Stimulated activated CD4-positive, alpha-beta T cell treated with anti-CD3 and anti-CD28 coated beads, Interleukin-2, amount 100 ng/mL, for 4 hours (primary cell): ENCODE results near the gene GOLGA8B.
"Not testable (repeated sequence)": the region's sequence is repeated elsewhere in the genome, so short reads cannot be mapped to it uniquely, and the experiment has no call there.

Experiments used
- DNase-seq: peaks from one replicate; pipeline ENCODE4 v3.0.0-alpha.2; 2020; ENCODE audit warnings: low read depth

The GOLGA8B gene

DNA sequence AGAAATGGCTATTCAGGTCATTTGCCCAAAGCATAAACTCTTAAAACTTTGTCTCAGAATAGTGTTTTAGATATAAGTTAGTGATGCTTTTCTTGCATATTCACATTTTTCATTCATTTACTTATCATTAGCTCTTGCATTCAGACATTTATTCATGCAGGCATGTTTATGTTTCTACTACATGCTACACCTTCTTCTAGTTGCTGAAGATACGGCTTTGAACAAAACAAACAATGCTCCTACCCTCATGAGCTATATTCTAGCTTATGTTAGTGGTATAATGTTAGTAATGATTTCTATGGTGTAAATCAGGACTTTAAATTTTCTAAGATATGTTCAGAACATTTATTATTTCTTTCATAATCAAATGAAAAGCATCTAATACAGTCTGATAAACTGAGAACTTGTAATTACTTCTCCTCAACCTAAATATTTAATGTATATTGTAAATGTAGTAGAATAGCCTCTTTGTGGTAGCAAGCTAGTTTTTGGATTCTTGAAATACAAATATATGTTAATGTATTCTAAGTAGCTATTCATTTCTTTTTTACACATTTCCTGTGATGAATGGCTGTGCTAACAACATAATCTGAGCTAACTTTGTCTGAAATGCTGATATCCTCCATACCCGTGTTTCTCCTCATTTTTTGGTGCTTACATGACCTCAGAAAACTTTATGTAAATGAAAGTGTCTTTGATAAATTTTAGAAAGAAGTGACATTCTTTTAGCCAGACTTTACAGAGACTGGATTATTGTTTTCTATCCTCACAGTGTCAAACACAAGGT lies 15.5 kb upstream of the GOLGA8B start:
- DNase-seq: no peak

DNA sequence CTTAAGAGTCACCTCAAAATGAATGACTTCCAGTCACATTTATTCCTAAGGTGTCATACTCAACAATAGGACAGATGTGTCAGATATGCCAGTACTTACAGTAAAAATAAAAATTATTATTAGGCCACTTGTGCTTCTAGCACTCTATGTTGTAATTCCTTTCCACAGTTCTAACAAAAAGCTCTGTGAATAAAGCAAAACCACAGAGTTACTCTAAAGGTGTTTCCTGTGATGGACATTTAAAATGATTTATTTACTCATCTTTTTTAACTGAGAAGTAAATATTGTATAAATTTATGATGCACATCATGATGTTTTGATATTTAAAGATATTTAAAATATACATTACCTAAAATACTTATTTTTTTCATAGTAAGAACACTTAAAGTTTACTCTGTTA lies 13.9 kb upstream of the GOLGA8B start:
- DNase-seq: no peak

DNA sequence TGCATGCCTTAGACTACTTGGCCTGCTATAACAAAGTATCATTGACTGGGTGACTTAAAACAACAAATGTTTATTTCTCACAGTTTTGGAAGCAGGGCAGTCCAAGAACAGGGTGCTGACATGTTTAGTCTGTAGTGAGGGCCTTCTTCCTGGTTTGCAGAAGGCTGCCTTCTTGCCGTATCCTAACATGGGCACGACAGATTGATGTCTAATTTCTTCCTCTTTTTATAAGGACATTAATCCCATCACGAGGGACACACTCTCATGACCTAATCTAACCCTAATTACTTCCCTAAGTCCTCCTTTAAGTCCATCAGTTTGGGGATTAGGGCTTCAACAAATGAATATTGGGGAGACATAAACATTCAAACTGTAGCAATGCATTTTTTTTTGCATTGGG lies 10.9 kb upstream of the GOLGA8B start:
- DNase-seq: no peak

DNA sequence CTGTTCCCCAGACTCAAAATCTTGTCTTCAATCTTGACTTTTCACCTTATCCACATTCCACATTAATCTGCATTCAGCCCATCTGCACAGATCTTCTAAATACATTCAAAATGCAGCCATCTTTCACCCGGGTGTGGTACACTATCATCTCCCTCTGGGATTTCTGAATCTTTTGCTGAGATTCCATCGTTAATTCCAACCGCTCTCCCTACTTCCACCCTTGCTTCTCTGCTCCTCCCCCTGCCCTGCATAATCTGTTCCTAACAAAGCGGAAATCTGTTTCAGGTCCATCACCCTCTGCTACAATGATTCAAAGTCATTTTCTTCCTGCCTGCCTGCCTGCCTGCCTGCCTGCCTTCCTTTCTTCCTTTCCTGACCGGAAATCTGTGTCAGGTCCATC lies 7.9 kb upstream of the GOLGA8B start:
- DNase-seq: no peak

DNA sequence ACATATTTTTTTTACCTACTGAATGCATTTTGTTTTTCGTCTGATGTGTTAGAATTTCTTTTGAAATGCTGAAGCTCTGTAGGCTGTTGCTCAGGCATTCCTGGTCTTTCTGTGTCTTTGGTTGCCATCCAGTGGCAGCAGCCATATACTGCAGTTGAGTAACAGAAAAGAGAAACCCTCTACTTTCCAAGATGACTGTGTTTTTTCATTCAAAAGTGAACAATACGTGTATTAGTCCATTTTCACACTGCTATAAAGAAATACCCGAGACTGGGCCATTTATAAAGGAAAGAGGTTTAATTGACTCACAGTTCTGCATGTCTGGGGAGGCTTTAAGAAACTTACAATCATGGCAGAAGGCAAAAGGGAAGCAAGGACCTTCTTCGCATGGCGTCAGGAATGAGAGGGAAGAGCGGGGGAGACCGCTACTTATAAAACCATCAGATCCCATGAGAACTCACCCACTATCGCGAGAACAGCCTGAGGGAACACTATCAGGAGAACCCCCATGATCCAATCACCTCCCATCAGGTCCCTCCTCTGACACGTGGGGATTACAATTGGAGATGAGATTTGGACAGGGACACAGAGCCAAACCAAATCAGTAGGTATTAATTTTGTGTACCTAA lies 4.7 kb upstream of the GOLGA8B start:
- peak; percentile 58 for DNase-seq

DNA sequence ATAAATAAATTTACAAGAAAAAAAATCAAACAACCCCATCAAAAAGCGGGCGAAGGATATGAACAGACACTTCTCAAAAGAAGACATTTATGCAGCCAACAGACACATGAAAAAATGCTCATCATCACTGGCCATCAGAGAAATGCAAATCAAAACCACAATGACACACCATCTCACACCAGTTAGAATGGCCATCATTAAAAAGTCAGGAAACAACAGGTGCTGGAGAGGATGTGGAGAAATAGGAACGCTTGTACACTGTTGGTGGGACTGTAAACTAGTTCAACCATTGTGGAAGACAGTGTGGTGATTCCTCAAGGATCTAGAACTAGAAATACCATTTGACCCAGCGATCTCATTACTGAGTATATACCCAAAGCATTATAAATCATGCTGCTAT lies 2.5 kb upstream of the GOLGA8B start:
- not testable (repeated sequence) for DNase-seq

DNA sequence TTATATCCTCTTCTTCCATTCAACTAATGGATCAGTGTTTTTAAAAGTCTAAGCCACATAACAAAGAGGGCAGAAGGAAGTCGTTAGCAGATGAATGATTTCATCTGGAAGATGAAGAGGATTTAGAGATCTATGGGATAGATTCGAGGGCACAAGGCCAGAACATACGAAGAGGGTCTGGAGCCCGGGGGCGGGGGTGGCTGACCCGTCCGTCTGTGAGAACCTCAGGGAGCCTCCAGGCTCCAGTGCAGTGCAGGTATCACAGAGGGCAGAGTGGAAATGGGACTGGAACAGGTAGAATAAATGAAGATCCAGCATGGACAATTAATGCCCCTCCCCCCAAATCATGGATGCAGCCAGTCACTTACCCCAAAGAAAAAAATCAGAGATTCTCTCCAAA lies 1.5 kb upstream of the GOLGA8B start:
- no peak for DNase-seq

DNA sequence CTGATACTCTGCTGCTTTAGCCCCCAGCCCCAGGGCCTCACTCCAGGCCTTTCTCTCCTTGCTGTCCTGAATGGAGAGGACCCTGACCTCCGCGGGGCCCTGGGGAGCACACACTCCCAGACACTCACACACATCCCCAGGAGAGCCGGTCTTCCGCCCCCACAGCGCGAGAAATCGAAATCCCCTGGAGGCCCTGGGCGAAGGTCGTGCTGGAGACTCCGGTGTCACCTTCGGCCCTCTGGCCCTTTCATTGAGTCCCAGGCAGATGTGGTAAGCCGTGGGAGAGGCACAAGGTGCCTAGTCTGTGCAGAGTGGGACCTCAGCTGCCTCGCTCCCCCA lies 848 bp upstream of the GOLGA8B start:
- no peak for DNase-seq

DNA sequence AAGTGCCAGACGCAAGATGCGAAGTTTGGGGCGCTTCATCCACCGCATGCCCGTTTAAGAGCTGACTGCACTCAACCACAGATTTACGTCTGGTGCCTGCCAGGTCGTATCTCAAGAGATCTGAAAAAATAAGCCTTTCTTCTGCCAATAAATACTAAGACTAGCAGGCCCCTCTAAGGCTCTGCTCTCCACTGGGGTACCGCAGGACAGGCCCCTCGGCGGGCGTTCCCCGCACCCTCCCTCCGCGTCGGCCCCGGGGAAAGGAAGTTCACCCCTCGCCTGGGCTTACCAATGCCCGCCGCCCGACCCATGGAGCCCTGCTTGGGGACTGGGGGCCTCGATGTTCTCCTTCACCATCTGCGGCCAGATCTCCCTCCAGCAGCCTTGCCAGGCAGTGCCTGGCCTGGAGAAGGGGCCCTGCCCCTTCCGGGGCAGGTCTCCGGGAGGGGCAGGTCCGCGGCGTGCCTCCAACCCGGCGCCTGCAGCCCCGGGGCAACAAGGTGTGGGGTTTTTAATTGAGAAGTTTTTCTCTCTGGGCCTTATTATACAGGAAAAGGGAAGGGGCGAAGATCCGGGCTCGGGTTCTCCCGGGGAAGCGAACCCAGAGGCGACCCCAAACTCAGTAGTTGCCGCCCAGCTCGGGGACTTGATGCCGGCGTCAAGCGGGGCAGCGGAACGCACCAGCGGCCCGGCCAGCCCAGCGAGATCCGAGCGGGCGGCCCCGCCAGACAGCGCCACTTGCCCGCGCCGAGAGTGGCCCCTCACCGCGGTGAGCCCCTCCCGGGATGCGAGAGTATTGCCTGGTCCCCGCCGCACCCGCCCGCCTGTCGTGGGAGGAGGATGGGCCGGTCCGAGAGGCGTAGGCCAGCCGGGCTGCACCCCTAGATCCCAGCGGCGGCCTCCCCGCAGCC lies 735 bp downstream of the GOLGA8B start:
- no peak for DNase-seq

DNA sequence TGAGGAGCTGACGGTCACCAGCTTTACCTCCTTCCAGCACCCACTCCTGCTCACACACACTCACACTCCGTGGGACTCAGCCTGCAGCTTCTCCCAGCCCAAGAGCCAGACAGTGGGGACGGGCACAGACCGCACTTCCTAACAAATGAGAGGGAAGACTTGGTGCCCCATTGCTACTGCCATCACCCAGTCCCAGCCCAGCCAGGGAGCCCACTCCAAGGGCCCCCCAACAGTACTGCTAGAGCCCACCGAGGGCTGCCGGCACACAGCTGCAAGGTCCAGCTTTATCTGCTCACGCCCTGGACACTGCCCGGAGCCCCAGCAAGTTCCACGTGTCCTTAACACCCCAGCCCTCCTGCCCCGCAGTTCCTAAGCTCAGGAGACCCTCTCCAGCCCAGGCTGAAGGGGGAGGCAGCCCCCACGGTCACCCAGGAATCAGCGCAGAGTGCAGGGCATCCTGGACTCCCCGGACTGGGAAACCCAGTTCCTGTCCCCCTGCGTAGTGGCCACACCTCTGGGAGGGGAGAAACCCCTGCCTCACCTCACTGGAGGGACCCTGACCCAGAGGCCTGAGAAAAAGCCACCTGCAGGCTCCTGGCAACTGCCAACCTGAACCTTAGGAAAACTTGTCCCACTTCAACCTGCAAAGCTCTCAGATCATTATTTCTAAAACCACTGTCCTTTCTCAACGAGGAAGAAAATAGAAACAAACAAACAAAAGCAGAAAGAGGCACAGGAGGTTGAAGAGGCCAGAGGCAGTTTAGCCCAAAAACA lies 1.6 kb downstream of the GOLGA8B start:
- not testable (repeated sequence) for DNase-seq

DNA sequence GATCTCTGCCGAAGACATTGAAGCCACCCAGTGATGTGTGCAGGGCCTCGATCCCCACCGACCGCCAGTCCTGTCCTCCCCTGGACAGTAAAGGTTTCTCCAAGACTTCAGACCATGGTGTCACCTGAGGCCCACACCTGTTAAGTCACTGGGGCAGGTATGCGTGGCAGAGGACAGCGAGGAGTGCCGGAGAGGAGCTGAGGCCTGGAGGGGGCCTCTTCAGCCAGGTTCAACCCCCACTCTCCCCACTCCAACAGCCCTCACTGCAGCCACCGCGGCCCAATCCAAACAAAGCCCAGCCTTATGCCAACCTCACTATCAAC lies 2.4 kb downstream of the GOLGA8B start:
- no peak for DNase-seq

DNA sequence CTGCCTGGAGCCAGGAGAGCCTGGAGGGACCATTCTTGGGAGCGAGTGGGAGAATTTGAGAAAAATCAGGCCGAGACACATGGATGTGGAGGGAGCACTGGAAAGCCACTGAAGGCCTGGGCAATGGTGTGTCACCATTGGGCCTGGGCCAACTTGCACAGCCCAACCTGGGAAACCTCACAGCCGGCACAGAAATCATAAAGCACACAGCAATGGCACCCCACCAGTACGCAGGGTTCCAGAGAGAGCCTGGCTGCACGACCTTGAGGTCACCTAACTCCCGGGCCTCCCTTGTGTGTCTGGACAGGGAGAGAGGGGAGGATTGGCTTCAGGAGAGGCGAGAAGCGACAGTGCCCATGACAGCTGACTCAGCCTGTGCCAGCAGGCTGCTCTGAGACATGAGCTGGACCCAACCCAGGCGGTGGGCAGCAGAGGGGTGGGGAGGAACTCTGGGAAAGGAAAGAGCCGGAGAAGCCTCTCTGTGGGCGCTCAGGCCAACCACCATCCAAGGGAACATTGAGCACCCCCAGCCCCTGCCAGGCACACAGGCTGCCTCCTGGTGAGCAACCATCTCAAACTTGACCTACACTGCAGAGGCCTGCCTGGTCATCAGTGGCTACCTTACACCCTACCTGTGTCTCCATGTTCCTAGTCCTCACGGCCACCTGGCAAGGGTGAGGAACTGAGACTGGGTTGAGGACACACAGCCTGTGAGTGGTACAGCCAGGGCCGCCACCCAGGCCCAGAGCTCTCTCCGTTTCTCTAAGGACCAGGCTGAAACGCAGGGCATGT lies 3.0 kb downstream of the GOLGA8B start:
- not testable (repeated sequence) for DNase-seq

DNA sequence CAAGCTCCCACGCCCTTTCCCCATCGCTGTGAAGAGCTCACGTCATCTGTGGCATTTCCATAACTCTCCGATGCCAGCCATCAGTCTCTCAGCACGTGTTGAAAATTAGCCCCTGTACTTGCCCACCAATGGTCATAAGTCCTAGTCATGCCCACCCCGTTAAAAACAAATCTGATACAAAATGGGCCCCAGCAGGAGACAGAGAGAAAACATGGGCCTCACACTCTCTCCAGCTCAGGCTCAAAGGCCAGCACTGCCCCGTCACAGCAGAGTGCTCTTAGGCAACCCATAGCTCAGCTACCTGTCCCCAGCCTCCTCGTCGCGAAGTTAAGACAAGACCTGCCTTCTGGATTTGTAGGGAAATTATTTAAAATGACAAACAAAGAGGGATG lies 5.2 kb downstream of the GOLGA8B start:
- DNase-seq: no peak

DNA sequence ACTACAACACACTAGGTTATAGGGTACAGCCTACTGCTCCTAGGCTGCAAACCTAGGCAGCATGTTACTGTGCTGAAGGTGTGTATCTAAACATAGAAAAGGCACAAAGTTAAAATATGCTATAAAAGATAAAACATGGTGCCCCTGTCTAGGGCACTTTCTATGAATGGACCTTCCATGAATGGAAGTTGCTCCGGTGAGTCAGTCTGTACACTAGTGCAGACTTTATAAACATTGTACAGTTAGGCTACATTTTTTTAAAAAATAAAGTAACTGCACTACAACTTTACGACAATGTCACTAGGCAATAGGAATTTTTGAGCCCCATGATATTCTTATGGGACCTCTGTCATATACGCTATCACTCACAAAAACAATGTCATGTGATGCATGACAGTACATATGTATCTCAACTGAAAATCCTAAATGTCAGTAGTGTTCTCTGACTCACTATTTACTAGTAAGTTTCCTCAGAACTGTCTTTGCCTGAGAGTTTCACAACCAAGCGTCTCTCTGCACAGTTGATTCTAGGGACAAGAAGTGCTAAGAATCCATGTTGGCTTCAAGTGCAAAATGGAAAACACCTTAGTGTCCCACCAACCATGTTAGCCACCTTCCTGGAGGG lies 5.7 kb downstream of the GOLGA8B start:
- not testable (repeated sequence) for DNase-seq

DNA sequence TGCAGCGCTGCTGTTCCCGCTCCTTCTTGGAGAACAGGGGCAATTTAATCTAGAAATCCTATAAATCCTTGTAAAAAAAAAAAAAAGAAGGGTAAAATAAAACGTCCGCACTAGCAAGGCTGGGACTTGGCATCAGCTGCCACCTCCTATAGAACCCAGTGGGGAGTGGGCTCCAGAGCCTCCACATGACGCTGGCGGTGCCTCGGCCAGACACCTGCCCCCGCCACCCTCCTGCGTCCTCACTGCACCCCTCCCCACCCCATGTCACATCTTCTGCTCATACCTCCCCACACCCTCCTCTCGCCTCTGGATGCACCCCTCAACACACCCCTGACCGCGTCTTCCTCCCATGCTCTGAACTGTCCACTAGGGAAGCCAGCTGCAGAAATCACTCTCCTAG lies 8.4 kb downstream of the GOLGA8B start:
- not testable (repeated sequence) for DNase-seq

DNA sequence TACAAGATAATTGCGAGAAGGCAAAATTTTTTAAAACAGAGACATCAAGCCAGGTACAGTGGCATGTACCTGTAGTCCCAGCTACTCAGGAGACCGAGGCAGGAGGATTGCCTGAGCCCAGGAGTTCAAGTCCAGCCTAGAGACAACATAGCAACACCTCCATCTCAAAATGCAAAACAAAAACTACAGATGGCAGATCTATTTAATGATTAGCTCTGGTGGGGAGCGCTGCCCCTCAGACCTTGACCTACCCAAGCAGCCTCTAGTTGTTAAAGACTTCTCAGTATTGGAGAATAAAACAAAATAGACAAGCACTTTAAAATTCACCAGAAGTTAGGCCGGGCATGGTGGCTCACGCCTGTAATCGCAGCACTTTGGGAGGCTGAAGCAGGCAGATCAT lies 10.5 kb downstream of the GOLGA8B start:
- not testable (repeated sequence) for DNase-seq

DNA sequence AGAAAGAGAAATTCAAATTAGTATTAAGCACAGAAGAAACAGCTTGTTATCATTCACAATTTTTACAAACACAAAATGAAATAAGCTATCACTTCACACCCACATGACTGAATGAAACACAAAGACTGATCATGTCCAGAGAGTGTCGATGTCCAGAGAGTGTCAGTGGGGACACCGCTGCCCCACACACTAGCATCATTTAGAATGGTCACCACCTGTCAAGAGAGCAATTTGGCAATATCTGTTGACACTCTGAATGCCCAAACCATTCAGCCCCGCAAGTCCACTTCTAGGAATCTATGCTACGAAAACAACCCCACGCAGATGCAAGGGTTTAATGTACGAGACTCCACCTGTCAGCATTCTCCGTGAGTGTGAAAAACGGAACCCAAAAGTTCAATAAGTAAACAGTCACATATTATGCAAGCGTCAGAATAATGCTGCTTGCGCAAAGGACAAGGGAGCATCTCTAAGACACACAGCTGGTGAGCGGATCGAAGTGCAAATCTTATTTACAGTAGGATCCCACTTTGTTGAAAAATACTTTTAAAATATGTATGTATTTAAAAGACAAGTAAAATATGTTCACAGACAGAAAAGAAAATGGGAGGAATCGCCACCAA lies 11.3 kb downstream of the GOLGA8B start:
- not testable (repeated sequence) for DNase-seq

DNA sequence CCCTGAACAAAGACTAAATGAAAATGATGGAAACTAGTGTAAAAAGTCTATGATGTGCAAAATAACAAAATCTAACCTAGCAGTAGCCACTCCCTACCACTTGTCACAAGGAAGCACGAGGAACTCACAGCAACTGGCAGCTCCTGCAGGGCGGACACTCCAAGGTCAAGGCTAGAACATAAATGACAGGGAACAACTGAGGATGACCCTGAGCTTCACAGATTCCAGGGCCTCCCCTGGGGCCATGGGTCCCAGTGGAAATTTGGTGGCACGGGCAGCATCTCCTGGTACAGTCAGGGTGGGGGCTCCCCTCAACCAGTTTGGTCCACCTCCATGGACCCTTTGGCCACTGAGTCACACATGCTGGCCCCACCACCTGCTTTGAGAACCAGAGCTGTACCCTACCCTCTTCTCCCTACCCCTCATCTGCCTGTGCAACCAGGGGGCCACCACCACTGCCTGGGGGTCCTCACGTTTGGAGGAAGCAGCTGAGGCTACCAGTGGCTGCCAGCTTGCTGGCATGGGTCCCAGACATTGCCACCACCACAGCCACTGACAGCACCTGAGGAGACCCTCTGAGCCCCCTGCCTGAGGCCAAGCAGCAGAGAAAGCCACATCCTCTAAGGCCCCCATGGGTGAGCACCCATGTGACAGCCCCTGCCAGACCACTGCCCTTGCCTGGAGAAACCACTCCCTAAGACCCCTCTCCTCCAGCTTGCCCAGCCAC lies 13.6 kb downstream of the GOLGA8B start:
- DNase-seq: not testable (repeated sequence)

DNA sequence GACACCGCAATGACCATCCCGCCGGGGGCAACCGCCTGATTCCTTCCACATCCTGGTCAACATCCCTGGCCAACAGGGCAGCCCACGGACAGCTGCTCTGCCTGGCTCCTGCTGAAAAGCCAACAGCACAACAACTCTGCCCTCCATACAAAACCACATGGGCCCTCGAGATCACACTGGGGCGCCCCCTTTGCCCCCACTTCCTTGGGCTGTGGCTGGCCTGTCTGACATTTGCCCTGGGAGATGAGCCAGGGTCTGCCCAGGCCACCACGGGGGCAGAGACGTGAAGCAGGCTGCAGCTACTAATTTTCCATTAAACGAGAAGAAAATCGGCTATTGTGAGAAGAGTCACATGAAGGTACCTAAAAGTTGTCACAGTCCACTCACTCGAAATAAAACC lies 16.3 kb downstream of the GOLGA8B start:
- not testable (repeated sequence) for DNase-seq

DNA sequence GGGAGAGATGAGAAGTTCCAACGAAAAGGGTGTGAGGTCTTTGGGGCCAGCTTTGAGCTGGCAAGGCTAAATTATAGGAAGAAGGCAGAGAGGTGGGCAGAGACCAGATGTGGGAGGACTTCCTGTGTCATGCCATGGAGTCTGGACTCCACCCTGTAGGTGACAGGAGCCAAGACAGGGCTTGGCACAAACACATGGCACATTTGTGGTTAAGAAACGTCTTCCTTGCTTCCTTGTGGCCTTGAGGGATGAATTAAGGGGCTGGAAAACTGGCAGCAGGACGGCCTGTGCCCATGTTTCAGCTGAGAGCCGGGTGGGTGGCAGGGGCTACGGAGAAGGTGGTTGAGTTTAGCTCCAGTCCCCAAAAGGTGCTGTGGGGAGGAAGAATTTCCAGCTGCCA lies 18.7 kb downstream of the GOLGA8B start:
- DNase-seq: not testable (repeated sequence)
